Measurements from ENCODE around the gene TMCC3.
"Not testable (repeated sequence)": the region's sequence is repeated elsewhere in the genome, so short reads cannot be mapped to it uniquely, and the experiment has no call there.

Gene TMCC3

DNA sequence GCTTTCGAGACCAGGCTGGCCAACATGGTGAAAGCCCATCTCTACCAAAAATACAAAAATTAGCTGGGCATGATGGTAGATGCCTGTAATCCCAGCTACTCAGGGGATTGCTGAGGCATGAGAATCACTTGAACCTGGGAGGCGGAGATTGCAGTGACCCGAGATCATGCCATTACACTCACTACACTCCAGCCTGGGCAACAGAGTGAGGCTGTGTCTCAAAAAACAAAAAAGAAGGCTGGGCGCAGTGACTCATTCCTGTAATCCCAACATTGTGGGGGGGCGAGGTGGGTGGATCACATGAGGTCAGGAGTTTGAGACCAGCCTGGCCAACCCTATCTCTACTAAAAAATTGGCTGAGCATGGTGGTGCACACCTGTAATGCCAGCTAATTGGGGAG is 49.0 kb downstream of the TMCC3 start:
- not testable (repeated sequence) for DNase-seq (ENCODE audit: low spot score)

DNA sequence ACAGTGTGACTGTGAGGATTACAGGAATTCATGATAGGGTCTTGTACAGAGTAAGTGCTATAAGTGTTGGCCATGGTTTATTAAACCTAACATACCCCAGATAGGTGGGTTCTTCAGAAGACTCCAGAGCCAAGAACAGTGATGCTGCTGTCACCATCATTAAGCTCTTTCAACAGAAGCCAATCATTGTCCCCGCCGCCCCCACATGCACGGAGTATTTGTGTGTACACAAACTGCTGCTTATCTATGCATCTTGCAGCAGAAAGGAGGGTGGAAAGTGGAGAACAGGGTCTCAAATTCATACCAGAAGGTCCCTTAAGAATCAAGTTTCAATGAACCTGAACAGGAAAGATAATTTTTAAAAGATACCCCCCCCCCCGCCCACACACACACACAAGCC is 51.2 kb downstream of the TMCC3 start:
- no peak for DNase-seq (ENCODE audit: low spot score)

DNA sequence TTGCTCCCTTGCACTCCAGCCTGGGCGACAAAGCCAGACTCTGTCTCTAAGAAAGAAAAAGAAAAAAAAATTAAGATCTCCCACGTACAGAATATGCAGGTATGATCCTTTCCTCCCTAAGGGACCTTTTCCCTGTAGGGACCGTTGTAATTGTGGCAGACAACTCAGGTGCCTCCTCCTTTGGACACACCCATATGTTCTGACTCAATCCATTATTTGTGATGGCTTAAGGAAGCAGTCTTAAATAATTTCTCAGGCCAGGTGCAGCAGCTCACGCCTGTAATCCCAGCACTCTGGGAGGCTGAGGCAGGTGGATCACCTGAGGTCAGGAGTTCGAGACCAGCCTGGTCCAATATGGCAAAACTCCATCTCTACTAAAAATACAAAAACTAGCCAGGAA is 53.1 kb downstream of the TMCC3 start:
- peak; percentile 74 for DNase-seq (ENCODE audit: low spot score)

DNA sequence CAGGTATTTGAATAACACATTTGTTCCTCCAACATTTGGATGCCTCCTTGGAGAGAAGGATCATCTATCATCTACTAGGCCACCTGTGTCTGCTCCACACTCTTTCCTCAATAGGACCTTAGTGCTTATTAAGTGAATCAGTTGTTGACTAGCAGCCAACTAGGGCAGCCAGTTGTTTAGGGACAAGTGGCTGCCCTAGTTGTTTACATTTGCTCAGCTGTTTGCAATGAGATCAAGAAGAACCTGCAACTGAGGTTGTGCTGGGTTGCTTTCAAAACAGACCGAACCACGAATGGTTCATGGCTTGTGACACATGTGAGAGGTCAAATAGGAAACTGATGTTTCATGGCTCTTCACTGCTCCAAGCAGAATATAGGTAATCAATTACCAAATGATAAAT is 53.8 kb downstream of the TMCC3 start:
- peak; percentile 75 for DNase-seq (ENCODE audit: low spot score)

DNA sequence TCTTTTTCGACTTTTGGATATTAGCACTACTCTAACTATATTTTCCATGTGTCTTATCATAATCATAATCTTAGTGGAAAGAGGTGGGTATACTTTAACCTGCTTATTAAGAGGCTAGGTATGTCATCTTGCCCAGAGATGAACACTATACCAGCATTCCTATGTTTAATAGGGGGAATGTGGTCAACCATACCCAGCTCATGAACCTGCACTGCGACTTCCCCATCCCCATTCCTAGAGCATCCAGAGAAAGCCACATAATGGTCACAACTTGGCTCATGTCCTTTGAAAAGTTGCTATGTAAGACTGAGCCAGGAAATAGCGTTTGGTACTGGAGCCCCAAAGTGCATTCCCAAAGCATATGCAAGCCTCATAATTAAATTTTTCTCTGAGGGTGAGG is 55.2 kb downstream of the TMCC3 start:
- peak; percentile 74 for DNase-seq (ENCODE audit: low spot score)

DNA sequence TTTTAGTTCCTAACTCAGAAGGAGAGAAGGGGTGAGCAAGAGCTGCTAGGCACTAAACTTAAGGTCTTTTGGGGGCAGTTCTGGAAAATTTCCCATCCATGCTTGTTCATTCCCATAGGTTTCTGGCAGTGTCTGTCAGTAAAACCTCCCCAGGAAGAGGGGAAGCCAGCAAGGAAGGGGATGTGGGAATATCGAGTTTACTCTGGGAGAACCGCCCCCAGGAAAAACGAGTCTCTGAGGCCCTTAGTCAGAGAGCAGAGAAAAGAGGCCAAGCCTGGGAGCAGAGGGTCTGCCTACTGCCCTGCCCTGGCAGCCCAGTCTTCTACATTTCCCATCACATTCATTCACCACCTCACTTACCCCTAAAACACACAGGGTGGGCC is 55.9 kb downstream of the TMCC3 start:
- no peak for DNase-seq (ENCODE audit: low spot score)

DNA sequence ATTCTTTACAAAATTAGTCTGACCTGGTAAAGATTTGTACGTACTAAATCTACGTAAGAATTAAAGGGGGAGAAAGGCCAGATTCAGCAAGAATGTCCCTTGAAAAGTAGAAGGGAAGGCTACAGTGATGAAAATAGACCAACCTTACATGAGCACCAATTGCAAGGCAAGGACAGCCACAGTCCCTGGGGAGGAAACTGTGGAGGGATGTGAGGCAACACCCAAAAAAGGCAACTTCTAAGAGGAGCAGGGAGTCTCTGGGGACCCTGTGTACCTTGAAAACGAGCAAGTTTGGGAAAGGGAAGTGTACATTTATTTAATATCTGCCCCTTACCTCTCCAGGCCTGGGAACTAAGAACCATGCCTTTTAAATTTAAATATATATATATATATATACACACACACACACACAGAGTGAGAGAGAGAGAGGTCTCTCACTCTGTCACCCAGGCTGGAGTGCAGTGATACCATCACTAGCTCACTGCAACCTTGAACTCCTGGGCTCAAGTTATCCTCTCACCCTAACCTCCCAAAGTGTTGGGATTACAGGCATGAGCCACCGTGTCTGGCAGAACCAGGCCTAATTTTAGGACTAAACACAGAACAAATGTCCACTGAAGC is 56.4 kb downstream of the TMCC3 start:
- DNase-seq (ENCODE audit: low spot score): no peak

DNA sequence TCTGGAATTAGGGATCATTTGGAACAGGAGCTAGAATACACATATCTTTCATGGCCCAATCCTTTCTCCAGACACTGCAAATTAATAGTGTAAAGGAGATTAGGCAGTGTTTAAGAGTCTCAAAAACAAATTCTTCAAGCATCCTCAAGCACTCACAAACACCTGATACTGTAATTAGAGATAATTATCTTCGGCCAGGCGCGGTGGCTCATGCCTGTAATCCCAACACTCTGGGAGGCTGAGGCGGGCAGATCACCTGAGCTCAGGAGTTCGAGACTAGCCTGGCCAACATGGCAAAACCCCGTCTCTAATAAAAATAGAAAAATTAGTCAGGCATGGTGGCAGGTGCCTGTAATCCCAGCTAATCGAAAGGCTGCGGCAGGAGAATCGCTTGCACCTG is 57.6 kb downstream of the TMCC3 start:
- DNase-seq (ENCODE audit: low spot score): not testable (repeated sequence)

DNA sequence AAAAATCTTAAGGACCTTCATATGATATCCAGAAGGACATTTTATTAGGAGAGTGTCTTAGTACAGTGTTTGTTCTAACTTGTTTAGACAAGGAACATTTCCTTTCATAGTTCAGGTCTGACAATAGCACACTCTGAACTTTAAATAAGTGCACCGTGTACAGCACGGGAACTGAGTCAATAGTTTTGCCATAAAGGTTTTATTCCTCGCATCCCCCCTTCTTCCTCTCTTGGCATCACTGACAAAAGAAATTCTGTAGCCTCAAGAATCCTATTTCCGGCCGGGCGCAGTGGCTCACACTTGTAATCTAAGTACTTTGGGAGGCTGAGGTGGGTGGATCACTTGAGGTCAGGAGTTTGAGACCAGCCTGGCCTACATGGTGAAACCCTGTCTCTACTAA is 58.3 kb downstream of the TMCC3 start:
- DNase-seq (ENCODE audit: low spot score): no peak

DNA sequence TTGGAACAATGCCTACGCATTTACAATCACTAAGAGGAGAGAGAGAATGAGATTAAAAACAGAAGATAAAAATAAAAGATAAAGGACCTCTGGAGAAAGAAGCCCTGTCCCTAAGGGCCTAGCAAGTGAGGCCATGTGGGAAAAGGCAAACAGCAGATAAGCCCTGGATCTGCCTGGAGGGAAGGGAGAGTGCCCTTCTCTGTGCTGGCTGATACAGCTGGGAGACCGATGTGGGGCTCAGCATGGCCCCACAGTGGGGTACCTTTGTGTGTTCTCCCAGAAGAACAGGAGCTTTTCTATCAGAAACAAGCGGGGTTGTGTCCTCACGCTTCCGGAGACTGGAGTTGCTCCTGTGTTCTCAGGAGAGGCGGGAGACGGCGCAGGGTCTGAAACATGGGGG is 59.9 kb downstream of the TMCC3 start:
- no peak for DNase-seq (ENCODE audit: low spot score)

DNA sequence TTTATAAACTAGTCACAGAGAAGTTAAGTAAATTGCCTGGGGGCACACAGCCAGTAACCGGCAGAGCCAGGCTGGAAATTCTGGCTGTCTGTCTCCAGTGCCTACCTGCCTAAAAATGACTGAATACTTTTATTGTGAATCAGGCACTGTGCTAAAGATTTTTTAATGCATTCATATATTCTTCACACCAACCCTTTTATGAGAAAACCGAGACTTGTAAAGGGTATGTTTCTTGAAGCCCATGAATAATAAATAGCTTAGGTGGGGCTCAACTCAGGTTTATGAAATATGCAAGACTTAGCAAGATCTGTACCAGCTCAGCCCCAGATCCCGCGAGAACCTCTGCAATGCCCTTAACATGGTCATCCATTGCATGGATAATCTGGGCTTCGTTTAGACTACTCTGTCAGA is 60.8 kb downstream of the TMCC3 start:
- no peak for DNase-seq (ENCODE audit: low spot score)

DNA sequence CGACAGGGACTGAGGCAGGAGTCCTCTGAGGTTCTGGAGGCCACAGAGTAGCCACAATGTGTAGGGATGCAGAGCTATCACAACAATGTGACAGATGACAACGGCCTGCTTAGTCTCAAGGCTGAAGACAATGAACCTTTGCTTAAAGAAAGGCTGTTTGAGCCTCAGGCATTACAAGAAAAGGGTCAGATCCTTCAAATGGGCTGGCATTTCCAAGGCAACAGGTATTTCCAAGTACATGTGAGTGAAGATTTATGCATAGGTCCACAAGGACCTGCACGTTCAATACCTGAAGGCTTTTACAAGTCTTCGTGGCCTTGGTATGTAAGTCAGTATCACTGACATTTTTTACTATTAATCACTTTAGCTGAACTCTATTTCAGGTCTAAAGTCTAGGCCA is 62.0 kb downstream of the TMCC3 start:
- DNase-seq (ENCODE audit: low spot score): no peak

DNA sequence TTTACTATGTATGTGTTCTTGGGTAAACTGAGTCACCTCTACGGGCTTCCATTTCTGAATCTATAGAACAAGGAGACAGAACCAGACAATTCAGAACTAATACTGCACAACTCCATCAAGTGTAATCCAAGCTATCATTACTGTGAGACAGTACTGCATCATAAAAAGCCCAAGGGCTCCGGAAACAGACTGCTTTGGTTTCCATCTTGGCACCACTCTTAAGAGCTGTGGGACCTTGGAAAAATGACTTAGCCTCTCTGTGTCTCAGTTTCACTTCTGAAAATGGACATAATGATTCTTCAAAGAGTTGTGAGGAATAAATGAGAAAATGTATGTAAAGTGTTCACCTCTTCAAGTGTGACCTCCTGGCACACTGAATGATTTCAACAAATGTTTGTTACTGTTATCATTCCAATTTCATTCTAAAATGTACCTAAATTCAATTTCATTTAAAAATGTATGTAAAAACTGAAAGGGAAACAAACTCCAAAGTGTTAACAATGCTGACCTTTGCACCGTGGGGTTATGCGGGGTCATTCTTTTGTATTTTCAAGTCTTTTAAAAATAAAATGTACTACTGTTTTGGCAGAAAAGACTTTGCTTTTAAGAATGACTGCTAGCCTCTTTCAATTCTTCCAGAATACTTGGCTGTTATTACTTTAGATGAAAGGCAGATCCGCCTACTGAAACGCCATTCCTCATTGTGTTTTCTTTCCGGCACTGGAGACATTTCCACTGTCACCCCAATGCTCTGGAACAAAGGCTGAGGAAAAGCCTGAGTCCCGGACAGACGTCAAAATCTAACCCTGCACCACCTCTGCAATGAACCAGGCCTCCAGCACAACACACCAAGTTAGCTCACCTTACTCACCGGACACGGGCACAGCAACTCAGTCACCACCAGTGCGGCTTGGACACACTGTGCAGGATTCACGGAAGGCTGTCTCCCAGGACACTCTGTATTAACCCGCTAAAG is 62.8 kb downstream of the TMCC3 start:
- no peak for DNase-seq (ENCODE audit: low spot score)

DNA sequence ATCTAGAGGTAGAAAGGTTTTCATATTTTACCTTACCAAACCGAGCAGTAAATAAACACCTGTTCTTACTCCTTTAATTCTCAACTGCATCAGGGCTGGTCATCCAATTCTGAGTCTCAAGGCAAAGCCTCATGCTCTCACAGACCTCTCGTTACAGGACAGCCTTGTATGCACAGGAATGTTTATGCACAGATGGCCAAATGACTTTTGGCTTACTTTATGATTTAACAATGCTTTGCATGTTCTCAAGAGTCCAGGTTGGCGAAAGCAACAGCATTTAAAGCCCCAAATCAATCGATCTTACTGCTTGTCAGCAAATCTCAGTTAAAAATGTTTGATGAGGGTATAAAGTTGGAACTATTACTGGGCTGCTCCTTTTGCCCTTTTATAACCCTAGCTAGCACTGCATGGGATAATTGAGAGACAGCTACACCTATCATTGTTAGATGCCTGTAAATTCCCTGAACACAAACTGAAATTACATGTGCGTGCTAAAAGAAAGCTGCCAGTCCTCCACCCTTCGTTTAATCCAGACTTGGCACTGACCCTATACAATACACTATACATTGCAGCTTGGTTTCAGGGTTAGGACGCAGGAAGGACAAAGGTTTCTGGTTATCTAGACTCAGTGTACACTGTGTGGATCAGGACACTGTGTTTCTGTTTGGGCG is 63.6 kb downstream of the TMCC3 start:
- DNase-seq (ENCODE audit: low spot score): peak; percentile 69

DNA sequence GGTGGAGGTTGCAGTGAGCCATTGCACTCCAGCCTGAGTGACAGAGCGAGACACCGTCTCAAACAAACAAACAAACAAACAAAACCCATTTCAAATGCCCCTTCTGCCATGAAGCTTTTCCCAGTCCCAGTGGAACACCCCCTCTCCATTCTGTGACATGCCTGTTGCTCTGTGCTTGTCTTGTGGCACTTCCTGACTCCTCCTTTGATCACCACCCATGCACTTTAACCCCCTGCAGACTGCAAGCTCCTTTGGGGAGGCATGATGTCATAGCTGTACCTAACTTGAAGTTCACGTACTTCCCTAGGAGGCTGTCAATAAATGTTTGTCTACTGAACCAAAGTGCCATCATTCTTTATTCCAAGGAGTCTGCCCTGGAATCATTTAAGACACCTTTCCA is 64.7 kb downstream of the TMCC3 start:
- DNase-seq (ENCODE audit: low spot score): peak; percentile 45

DNA sequence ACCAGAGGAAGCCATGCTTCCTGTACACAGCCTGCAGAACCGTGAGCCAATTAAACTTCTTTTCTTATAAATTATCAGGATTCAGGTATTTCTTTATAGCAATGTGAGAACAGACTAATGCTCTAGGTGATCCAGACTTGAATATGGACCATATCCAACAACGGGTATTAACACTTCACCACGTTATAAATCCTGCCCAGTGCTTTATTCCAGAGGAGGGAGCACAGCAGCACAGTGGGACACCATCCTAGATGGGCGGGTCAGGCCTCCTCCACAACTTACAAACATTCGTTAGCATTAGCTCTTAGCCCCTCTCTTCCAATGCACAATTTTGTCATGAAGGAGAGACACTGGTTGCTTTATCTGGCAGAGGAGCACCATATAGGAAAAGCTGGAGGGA is 66.0 kb downstream of the TMCC3 start:
- DNase-seq (ENCODE audit: low spot score): no peak

DNA sequence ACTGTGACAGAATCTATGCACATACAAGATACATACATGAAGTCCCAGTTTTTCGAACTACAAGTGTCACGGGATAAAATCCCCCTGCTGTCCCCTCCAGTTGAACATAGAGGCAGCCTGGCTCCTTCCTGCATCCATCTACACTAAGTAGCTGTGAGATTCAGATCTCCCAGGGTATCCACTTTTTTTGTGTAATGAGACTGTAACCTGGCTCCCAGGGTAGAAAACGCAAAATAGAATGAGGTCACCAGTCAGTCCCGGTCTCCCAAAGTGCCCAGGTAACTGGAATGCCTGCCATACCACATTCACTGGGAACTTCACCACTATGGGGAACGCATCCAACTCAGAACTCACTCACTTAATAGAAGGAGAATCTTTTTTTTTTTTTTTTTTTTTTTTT is 67.8 kb downstream of the TMCC3 start:
- no peak for DNase-seq (ENCODE audit: low spot score)

DNA sequence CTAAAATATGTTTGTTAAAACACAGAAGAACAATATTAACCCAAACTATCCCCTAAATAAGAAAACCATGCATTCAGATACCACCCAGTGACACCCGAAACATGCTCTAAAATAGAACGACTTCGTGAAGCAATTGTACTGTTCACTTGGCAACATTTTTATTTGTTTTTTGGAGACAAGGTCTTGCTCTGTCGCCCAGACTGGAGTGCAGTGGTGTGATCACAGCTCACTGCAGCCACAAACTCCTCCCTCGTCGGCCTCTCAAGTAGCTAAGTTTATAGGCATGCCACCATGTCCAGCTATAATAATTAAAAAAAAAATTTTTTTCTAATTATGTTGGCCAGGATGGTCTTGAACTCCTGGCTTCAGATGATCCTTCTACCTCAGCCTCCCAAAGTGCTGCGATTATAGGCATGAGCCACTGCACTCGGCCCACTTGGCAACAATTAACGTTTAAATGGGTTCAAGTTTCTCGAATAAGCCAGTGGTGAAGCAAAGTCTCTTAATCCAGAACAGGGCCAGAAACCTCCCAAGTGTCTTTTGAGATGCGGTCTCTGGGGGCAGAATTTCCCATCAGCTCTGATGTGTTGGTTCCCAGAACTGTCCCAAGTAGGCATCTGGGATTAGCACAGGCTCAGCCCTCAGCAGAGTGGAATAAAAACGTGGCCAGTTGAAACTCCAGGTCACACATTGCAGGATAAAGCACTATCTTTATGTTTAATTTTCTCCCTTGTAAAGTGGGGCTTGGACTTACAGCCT is 74.5 kb downstream of the TMCC3 start:
- DNase-seq (ENCODE audit: low spot score): no peak

DNA sequence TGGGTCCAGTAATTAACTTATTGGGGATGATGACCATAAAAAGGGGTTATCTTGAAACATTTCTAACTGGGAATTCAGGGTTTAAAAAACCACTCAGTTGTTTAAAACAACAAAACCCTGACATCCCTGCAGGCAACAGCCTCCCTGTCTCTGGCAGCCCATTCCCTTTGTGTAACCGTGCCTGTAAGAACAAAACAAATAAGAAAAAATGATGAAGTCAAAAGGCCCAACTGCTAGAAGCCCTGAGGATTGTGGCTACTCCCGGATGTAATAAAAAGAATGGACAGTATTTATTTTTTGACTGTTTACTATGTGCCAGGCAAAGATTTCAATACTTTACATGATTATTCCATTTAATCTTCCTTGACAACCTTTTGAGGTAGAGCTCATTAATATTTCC is 75.3 kb downstream of the TMCC3 start:
- DNase-seq (ENCODE audit: low spot score): no peak

DNA sequence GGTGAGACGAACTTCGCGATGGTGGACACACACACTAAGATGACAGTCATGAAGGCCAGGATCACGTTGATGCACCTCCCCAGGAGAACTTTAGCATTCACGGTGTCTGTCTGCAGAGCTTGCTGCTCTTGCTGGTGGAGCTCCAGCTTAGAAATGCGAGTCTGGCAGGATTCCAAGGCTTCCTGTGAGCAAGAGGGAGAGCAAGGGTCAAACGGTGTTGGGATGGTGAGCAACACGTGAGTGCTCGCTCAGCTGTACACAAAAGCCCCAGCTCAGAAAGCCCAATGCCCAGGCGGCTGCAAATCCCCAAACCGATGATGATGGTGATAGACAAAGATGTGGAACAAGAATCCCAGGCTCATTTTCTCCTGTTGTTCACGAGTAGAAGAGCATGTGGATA is 78.8 kb downstream of the TMCC3 start:
- peak; percentile 88 for DNase-seq (ENCODE audit: low spot score)

DNA sequence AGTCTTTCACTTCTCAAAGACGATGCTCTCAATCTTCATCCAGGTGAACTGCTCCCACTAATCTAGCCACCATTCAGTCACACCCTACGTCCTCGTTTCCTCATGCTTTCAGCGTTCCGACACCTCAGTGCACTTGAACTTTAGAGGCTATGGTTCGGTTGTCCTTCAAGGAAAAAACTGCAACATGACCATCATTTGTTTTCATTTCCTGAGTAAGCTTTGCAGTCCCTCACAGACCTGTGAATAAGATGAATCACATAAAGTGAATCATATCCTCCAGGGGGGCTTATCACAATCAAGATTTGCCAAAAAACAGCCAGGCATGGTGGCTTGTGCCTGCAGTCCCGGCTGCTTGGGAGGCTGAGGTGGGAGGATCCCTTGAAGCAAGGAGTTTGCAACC is 80.2 kb downstream of the TMCC3 start:
- DNase-seq (ENCODE audit: low spot score): no peak

DNA sequence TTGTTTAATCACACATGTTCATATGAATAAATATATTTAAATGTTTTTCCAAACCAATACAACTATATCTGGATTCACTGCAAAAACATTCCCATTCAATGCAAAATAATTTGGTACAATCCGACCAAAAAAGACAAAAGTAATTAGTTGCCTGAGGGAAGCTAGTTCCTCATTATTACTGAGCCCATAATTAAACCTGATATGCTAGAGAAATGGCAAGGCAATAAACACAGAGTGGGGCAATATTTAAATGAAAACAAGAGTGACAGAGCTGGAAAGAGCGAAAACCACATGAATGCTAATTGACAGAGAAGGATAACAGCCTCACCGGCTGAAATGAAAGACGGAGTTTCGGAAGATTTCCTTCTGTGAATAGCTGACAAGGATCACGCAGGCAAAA is 82.6 kb downstream of the TMCC3 start:
- DNase-seq (ENCODE audit: low spot score): no peak
